GM12801 (cell line): ENCODE data around the gene LYPD5.

ENCODE experiments used
- TF ChIP-seq, protein P1 (sequence below): IDR thresholded peaks from one replicate; pipeline ENCODE4 v1.5.1; 2011; ENCODE audit warnings: control low read depth; ENCODE audit not compliant: insufficient read length; ENCODE audit errors: extremely low read depth

The LYPD5 gene

DNA sequence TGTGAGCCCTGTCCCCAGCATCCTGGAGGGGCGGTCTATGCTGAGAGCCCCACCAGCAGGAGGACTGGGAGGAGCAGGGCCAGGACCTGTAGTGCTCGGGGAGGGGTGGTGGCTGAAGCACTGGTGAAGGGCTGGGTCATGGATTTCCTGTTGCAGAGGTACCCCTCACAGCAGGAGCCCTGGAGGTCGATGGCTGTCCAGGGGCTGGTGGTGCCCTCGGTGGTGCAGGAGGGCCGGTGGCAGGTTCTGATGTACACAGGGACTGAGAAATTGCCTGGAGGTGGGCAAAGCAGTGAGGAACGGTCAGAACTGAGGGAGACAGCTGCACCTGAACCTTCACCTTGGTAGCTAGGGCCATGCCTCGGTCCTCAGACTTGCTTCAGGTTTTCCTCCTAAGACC, 4.7 kb downstream of the LYPD5 start:
- TF ChIP-seq, protein P1, sequence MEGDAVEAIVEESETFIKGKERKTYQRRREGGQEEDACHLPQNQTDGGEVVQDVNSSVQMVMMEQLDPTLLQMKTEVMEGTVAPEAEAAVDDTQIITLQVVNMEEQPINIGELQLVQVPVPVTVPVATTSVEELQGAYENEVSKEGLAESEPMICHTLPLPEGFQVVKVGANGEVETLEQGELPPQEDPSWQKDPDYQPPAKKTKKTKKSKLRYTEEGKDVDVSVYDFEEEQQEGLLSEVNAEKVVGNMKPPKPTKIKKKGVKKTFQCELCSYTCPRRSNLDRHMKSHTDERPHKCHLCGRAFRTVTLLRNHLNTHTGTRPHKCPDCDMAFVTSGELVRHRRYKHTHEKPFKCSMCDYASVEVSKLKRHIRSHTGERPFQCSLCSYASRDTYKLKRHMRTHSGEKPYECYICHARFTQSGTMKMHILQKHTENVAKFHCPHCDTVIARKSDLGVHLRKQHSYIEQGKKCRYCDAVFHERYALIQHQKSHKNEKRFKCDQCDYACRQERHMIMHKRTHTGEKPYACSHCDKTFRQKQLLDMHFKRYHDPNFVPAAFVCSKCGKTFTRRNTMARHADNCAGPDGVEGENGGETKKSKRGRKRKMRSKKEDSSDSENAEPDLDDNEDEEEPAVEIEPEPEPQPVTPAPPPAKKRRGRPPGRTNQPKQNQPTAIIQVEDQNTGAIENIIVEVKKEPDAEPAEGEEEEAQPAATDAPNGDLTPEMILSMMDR, result no peak

DNA sequence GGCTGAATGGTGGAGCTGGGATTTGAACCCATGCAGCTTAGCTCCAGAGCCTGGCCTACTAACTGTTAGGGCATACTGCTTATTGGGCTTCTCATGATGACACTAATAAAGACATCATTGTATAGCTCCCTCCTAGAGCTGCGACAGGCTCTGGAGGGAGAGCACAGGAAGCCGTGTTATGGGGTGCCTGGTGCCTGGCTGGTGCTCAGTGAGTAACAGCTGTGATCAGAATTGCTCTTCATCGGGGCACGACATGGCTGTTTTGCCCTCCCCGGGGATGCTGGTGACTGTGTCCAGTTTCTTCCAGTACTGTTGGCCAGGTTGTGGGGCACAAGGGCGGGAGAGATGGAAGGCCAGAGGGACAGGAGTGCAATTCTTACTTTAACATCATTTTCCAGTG, 5.1 kb downstream of the LYPD5 start:
- TF ChIP-seq, protein P1, result no peak

DNA sequence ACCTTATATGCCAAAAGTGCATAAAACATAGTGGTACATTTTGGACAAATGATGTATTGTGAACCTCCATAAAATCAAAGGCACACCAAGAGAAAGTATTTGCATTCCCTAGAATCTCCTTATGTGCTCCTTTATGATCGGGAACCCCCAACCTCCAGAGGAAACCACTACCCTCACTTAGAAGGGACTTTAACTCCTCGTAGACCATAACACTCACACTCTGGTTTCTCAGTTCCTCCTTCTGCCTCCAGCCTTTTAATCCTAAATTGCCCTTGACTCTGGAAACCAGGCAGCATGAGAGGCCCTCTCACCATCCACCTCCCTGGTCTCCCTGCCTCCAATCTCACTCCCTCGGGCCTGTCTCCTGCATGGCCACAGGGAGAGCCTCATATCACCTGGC, 11.7 kb downstream of the LYPD5 start:
- TF ChIP-seq, protein P1, result no peak

DNA sequence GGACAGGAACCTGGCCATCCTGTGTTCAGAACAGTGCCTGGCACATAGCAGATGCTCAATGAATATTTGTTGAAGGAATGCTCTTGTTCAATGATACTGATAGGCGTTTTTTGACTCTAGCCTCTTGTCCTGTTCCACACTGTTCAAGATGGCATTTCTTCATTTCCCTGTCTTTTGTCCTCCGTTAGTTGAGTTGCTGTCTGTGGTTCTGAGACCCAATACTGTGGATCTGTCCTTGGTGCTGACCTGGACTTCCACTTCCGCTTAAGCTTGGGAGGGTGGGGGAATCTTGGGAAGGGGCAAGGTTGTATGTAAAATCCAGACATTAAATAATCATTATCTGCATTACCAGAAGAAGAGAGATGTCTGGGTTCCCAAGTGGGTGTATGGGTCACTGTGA, 13.2 kb downstream of the LYPD5 start:
- TF ChIP-seq, protein P1, result no peak

DNA sequence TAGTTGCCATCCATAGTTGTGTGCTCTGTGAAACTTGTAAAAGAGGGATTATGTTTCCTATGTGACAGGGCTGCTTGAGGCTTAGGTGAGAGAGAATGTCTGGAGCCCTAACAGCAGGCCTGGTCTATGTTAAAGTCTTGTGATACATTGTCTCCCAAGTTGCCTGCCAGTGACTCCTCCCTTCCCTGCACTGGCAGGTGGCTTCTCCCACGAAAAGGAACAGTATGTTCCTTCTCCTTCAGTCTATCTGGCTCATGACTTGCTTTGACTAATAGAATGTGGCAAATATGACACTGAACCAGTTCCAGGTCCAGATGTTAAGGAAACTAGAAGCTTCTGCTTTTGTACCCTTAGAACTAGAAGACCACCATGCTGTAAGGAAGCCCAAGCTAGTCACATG, 15.6 kb downstream of the LYPD5 start:
- TF ChIP-seq, protein P1, result no peak

DNA sequence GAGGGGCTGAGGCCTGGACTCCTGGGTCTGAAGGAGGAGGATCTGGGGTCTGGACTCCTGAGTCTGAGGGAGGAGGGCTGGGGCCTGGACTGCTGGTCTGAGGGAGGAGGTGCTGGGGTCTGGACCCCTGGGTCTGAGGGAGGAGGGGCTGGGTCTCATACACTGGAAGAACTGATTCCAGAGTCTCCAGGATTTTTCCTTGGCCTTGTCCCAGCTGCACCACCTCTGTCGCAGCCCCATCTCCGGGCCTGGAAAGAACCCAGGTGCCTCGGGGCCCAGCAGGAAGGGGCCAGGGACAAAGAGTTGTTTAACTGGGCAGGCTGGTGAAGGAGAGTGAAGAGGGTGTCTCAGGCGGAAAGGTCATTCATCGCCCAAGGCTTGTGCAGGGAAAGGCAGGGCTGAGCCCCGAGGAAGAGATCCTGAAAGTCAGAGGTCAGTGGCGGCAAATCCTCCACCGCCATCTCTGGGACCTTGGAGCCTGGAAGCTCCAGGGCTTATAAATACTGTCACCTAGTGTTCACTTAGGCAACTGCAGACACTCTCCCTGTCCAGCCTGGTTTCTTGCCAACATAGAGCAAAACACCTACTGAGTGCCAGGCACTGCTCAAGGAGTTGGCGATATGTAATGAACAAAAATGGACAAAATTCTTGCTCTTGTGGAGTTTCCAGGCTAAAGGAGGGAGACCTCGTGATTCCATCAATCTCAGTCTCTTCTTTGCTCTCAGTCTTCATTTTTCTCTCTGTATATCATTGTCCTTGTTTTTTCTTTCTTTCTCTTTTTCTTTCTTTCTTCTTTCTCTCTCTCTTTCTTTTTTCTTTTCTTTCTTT, 17.1 kb downstream of the LYPD5 start:
- TF ChIP-seq, protein P1, result peak; percentile 99

DNA sequence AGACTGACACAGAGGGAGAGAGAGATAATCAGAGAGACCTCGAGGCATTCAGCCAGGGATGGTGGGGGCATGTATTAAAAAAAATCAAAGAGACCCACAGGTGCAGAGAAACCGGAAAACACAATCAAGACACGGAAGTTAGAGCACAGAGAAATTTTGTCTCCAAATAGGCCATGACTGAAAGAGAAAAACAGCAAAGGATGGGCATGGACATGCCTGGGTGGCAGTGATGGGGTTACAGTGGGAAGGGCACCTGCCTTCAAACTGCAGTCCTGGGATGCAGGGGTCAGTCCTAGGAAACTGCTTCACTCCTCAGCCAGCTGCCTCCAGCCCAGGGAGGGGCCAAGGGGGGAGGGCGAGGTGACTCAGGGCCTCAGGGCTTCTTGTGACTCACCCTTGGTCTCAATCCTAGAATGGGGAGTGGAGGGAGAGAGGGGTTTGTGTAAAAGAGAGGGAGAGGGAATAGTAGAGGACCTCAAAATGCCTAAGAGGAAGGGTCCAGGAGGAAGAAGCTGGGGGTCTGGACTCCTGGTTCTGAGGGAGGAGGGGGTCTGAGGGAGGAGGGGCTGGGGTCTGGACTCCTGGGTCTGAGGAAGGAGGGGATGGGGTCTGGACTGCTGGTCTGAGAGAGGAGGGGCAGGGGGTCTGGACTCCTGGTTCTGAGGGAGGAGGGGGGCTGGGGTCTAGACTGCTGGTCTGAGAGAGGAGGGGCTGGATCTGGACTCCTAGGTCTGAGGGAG, 17.8 kb downstream of the LYPD5 start:
- TF ChIP-seq, protein P1, result no peak
